Measurements from ENCODE around the gene HDHD2.

HDHD2 gene

DNA sequence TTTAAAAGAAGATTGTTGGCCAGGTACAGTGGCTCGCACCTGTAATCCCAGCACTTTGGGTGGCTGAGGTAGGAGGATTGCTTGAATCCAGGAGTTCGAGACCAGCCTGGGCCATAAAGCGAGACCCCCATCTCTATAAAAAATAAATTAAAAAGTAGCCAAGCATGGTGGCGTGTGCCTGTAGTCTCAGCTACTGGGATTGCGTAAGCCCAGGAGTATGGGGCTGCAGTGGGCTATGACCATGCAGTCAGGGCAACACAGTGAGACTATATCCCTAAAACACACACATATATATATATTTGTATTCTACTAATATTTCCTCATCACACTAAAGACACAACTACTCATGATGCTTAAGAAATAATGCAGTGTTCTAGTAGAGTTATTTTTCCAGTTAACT, 7.1 kb downstream of the HDHD2 start:
- no peak overlapping the region for H3K27ac ChIP-seq
- TF ChIP-seq ZFX (IDR thresholded peaks at IDR 0.05) (no peak), CTCF (conservative IDR thresholded peaks at IDR 0.05) (no peak)

GRCh38 chr18:47141289-47141688, 9.0 kb downstream of the HDHD2 start:
- TF ChIP-seq CTCF (conservative IDR thresholded peaks at IDR 0.05) (no peak), ZFX (IDR thresholded peaks at IDR 0.05) (no peak)
- no peak overlapping the region for H3K27ac ChIP-seq

- no peak overlapping the region for H3K27ac ChIP-seq
- TF ChIP-seq ZFX (IDR thresholded peaks at IDR 0.05): no peak
- TF ChIP-seq CTCF (conservative IDR thresholded peaks at IDR 0.05): no peak
Observed at GRCh38 chr18:47121146-47121545, 29.2 kb downstream of the HDHD2 start.

DNA sequence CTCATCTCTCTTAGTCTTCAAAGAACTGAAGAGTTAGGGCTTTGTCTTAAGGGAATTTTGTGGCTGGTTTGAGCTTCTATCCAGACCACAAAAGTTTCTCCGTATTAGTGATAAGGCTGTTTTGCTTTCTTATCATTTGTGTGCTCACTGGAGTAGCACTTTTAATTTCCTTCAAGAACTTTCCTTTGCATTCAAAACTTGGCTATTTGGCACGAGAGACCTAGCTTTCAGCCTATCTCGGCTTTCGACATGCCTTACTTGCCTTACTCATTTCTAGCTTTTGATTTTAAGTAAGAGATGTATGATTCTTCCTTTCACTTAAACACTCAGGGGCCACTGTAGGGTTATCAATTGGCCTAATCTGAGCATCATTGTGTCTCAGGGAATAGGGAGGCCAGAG, 29.9 kb downstream of the HDHD2 start:
- TF ChIP-seq CTCF (conservative IDR thresholded peaks at IDR 0.05): no peak
- no peak for TF ChIP-seq ZFX (IDR thresholded peaks at IDR 0.05)
- no peak overlapping the region for H3K27ac ChIP-seq

GRCh38 chr18:47118981-47119380, 31.3 kb downstream of the HDHD2 start:
- H3K27ac ChIP-seq: no peak overlapping the region
- TF ChIP-seq ZFX (IDR thresholded peaks at IDR 0.05) (no peak), CTCF (conservative IDR thresholded peaks at IDR 0.05) (no peak)

DNA sequence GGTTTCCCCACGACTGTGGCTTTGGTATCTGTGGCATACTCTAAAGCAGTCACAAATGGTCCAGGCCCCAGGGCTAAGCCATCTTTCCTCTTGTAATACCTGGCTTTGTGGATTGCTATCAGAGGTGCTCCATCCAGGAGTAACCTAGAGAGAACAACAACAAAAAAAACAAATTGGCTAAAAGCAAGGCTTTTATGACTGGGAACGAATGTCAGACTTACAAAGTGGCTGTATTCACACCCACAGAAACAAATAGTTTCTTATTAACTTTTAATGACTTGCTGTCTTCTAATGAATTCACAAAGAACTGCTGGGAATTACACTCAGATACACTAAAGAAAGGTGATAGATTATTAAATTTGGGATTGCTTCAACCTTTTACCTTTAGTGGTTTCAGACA, 35.1 kb downstream of the HDHD2 start:
- H3K27ac ChIP-seq: no peak overlapping the region
- TF ChIP-seq CTCF (conservative IDR thresholded peaks at IDR 0.05): no peak
- no peak for TF ChIP-seq ZFX (IDR thresholded peaks at IDR 0.05)

GRCh38 chr18:47113796-47114540, 36.3 kb downstream of the HDHD2 start:
- H3K27ac ChIP-seq: no peak overlapping the region
- TF ChIP-seq CTCF (conservative IDR thresholded peaks at IDR 0.05) (no peak), ZFX (IDR thresholded peaks at IDR 0.05) (no peak)

Measured in C4-2B (cell line).